Neutrophil (primary cell): Measurements from ENCODE around the gene ARHGEF4.

Experiments used
- H3K27ac ChIP-seq: fragments of 200-600 bp; sonication (generic); 2 replicates; pipeline ENCODE4 v1.5.1; 2016; ENCODE audit warnings: mild to moderate bottlenecking, moderate library complexity
- H3K27me3 ChIP-seq: fragments of 200-600 bp; sonication (generic); 2 replicates; pipeline ENCODE4 v1.6.0; 2016; ENCODE audit warnings: mild to moderate bottlenecking
- H3K36me3 ChIP-seq: fragments of 200-600 bp; sonication (generic); 2 replicates; pipeline ENCODE4 v1.5.1; 2017
- H3K4me1 ChIP-seq, 2 experiments: fragments of 200-600 bp in 1 of 2; sonication (generic) in 1 of 2; 1 replicate in 1 of 2; 2 replicates in 1 of 2; pipeline versions ENCODE4 v1.5.1 to v1.6.1; 2013 to 2016; ENCODE audit warnings: low read depth in 1 of 2, low read length in 1 of 2, mild to moderate bottlenecking in 1 of 2, moderate library complexity in 1 of 2; ENCODE audit not compliant: control insufficient read depth in 1 of 2, insufficient read depth in 1 of 2
- H3K4me3 ChIP-seq, 2 experiments: fragments of 200-600 bp in 1 of 2; sonication (generic) in 1 of 2; 1 replicate in 1 of 2; 2 replicates in 1 of 2; pipeline ENCODE4 v1.5.1; 2013 to 2016; ENCODE audit warnings: low read depth in 1 of 2, low read length in 1 of 2, mild to moderate bottlenecking in 1 of 2, moderate library complexity in 1 of 2
- H3K9me3 ChIP-seq: fragments of 200-600 bp; sonication (generic); 2 replicates; pipeline ENCODE4 v1.5.1; 2016
- CTCF ChIP-seq: fragments of 200-600 bp; sonication (generic); IDR thresholded peaks from 2 replicates; pipeline ENCODE4 v1.5.1; 2016; ENCODE audit warnings: antibody characterized with exemption

The ARHGEF4 gene

GRCh38 chr2:130832296-130832940 is 4.3 kb upstream of the ARHGEF4 start:
- H3K27ac ChIP-seq, result no peak overlapping the region
- H3K4me1 ChIP-seq, result no peaks in the 10 kb centered on the region
- H3K36me3 ChIP-seq, result no peaks in the 10 kb centered on the region
- no peaks in the 10 kb centered on the region for H3K9me3 ChIP-seq
- H3K27me3 ChIP-seq, result peaks cover 35% of the 10 kb centered on the region
- no peak overlapping the region for H3K4me3 ChIP-seq
- TF ChIP-seq CTCF, result no peak

- no peaks in the 10 kb centered on the region for H3K9me3 ChIP-seq
- H3K4me3 ChIP-seq, result no peak overlapping the region
- H3K36me3 ChIP-seq, result no peaks in the 10 kb centered on the region
- TF ChIP-seq CTCF, result no peak
- peaks cover 54% of the 10 kb centered on the region for H3K27me3 ChIP-seq
- no peak overlapping the region for H3K27ac ChIP-seq
- no peaks in the 10 kb centered on the region for H3K4me1 ChIP-seq
Observed at GRCh38 chr2:130834091-130834930, 2.4 kb upstream of the ARHGEF4 start.

- H3K36me3 ChIP-seq, result no peaks in the 10 kb centered on the region
- H3K27ac ChIP-seq, result no peak overlapping the region
- peaks cover 60% of the 10 kb centered on the region for H3K27me3 ChIP-seq
- no peak overlapping the region for H3K4me3 ChIP-seq
- no peaks in the 10 kb centered on the region for H3K4me1 ChIP-seq
- TF ChIP-seq CTCF, result no peak
- H3K9me3 ChIP-seq, result no peaks in the 10 kb centered on the region
Observed at GRCh38 chr2:130834931-130835765, 1.6 kb upstream of the ARHGEF4 start.

- Histone ChIP-seq H3K36me3 (no peaks in the 10 kb centered on the region), H3K9me3 (no peaks in the 10 kb centered on the region), H3K27ac (no peak overlapping the region), H3K27me3 (peaks cover 66% of the 10 kb centered on the region), H3K4me3 (no peak overlapping the region), H3K4me1 (no peaks in the 10 kb centered on the region)
- no peak for TF ChIP-seq CTCF
Observed at GRCh38 chr2:130835766-130836015, 1.0 kb upstream of the ARHGEF4 start.

GRCh38 chr2:130837175-130837810 is 579 bp downstream of the ARHGEF4 start:
- Histone ChIP-seq H3K4me3 (peak overlapping the region in 1 of 2 experiments; percentile 1), H3K27me3 (peaks cover 74% of the 10 kb centered on the region), H3K9me3 (no peaks in the 10 kb centered on the region), H3K36me3 (no peaks in the 10 kb centered on the region), H3K27ac (no peak overlapping the region), H3K4me1 (no peaks in the 10 kb centered on the region)
- no peak for TF ChIP-seq CTCF
